Caco-2 (cell line): ENCODE data around the gene CYP2S1. TPM values are rescaled to one million over a fixed set of nuclear protein-coding genes. Genes with fewer than 3 reads are reported as not detected.
"Not testable (repeated sequence)": the region's sequence is repeated elsewhere in the genome, so short reads cannot be mapped to it uniquely, and the experiment has no call there.

Experiments used
- BruUV-seq: library from RNA; stranded (reverse); fragments of 400-500 nt; replicated peaks from 2 replicates; lab custom pipeline; 2021; lab: Mats Ljungman, UMichigan
- CTCF ChIA-PET: fragments of 300-600 bp; sonication (Branson Sonifier 250); formaldehyde crosslinking; loops from one replicate; lab custom pipeline; 2022; ENCODE audit warnings: antibody characterized with exemption; lab: Charles Lee
- POLR2A ChIA-PET: fragments of 300-600 bp; sonication (Branson Sonifier 250); formaldehyde crosslinking; loops from one replicate; lab custom pipeline; 2022; ENCODE audit warnings: antibody characterized with exemption; lab: Charles Lee
- DNase-seq, 2 experiments: peaks; one replicate each; pipeline versions ENCODE4 v3.0.0 to v3.0.0-alpha.2; 2020 to 2022
- H3K27me3 ChIP-seq: replicated peaks from 2 replicates; pipeline ENCODE4 v1.6.0; 2011; ENCODE audit warnings: low read length; ENCODE audit not compliant: control insufficient read depth, insufficient read depth
- H3K36me3 ChIP-seq: 2 replicates; pipeline ENCODE4 v1.5.1; 2011; ENCODE audit warnings: low read length; ENCODE audit not compliant: control insufficient read depth, insufficient read depth
- H3K4me1 ChIP-seq: fragments of 250-450 bp; sonication (Bioruptor Pico); 2 replicates; pipeline ENCODE4 v1.5.1; 2020; ENCODE audit warnings: mild to moderate bottlenecking
- H3K4me3 ChIP-seq: 2 replicates; pipeline ENCODE4 v1.5.1; 2011; ENCODE audit warnings: low read depth, mild to moderate bottlenecking, control low read depth, low read length
- H3K9me3 ChIP-seq: fragments of 250-450 bp; sonication (Bioruptor Pico); 2 replicates; pipeline ENCODE4 v1.5.1; 2020; ENCODE audit warnings: mild to moderate bottlenecking, moderate library complexity
- H3K27ac Mint-ChIP-seq: one replicate; pipeline ENCODE4 v1.8.0; 2022; ENCODE audit warnings: mixed read lengths; ENCODE audit not compliant: unreplicated experiment
- H3K27me3 Mint-ChIP-seq: one replicate; pipeline ENCODE4 v1.8.0; 2022; ENCODE audit warnings: mixed read lengths; ENCODE audit not compliant: insufficient read depth, unreplicated experiment
- H3K36me3 Mint-ChIP-seq: one replicate; pipeline ENCODE4 v1.8.0; 2022; ENCODE audit warnings: mild to moderate bottlenecking, mixed read lengths; ENCODE audit not compliant: insufficient read depth, unreplicated experiment
- H3K4me1 Mint-ChIP-seq: one replicate; pipeline ENCODE4 v1.8.0; 2022; ENCODE audit warnings: low read depth, mixed read lengths; ENCODE audit not compliant: unreplicated experiment
- H3K4me3 Mint-ChIP-seq: one replicate; pipeline ENCODE4 v1.8.0; 2022; ENCODE audit warnings: mild to moderate bottlenecking, moderate library complexity, mixed read lengths; ENCODE audit not compliant: unreplicated experiment
- H3K9me3 Mint-ChIP-seq: one replicate; pipeline ENCODE4 v1.8.0; 2022; ENCODE audit warnings: mixed read lengths; ENCODE audit not compliant: unreplicated experiment
- CTCF ChIP-seq, 2 experiments: fragments of 200-600 bp in 1 of 2; IDR thresholded peaks; 1 replicate in 1 of 2; 2 replicates in 1 of 2; pipeline versions ENCODE4 v1.5.1 to v1.8.0; 2011 to 2022; ENCODE audit warnings: antibody characterized with exemption in 1 of 2, control low read depth in 1 of 2, inconsistent platforms in 1 of 2, low read depth in 1 of 2, low read length in 1 of 2, mild to moderate bottlenecking in 1 of 2, moderate library complexity in 1 of 2; ENCODE audit not compliant: insufficient read depth in 1 of 2, severe bottlenecking in 1 of 2, unreplicated experiment in 1 of 2
- intact Hi-C: fragments of 100-400 bp; cut with micrococcal nuclease; formaldehyde crosslinking; loops from one replicate; pipeline ENCODE4 v1.10.0; 2022; ENCODE audit not compliant: unreplicated experiment
- total RNA-seq: library from RNA; stranded (reverse); gene quantifications from 2 replicates; pipeline ENCODE4 v1.2.3, GENCODE V29; 2022

CYP2S1 gene
- total RNA-seq, 1 experiment from 2014 or later, result 56.0 TPM

- no peak for TF ChIP-seq CTCF (IDR thresholded peaks at IDR 0.05; ENCODE audit: insufficient read depth in 1 of 2, low read depth in 1 of 2, low read length in 1 of 2, severe bottlenecking in 1 of 2, unreplicated experiment in 1 of 2)
- peak overlapping the region; percentile 87 for H3K4me3 Mint-ChIP-seq
- H3K4me1 Mint-ChIP-seq, result peaks cover 40% of the 10 kb centered on the region
- H3K4me3 ChIP-seq, result no peak overlapping the region
- no peaks in the 10 kb centered on the region for H3K27me3 Mint-ChIP-seq
- peaks cover under 1% of the 10 kb centered on the region; the same call in 1 of the 2 replicates for H3K9me3 ChIP-seq
- H3K36me3 ChIP-seq, result no peaks in the 10 kb centered on the region
- peak overlapping the region; percentile 96 for H3K27ac Mint-ChIP-seq
- no TSS peak for BruUV-seq
- peaks cover 45% of the 10 kb centered on the region for H3K36me3 Mint-ChIP-seq
- peaks cover 36% of the 10 kb centered on the region for H3K4me1 ChIP-seq
- DNase-seq, result no peak
- intact Hi-C loops, result no loop called here
- CTCF ChIA-PET, result interaction anchor here (1.0 to 1.6 kb wide), 2 partner anchors 30 to 88 kb away, joined by 3 to 6 read pairs; no protein-coding TSS in a partner anchor
- POLR2A ChIA-PET, result no interaction called here
- H3K27me3 ChIP-seq, result no peaks in the 10 kb centered on the region
- no peaks in the 10 kb centered on the region for H3K9me3 Mint-ChIP-seq
These were observed 18.6 kb upstream of the CYP2S1 start for GRCh38 chr19:41174297-41174928.

GRCh38 chr19:41175801-41176777 is 16.9 kb upstream of the CYP2S1 start:
- Mint-ChIP-seq H3K27ac (peak overlapping the region; percentile 96), H3K4me3 (peak overlapping the region; percentile 87), H3K4me1 (peaks cover 40% of the 10 kb centered on the region), H3K27me3 (no peaks in the 10 kb centered on the region), H3K9me3 (no peaks in the 10 kb centered on the region), H3K36me3 (peaks cover 38% of the 10 kb centered on the region)
- ChIA-PET CTCF (interaction anchor here (0.5 to 1.6 kb wide), 6 partner anchors 17 to 1205 kb away, joined by 3 to 6 read pairs (median 4); partner anchors contain the start of gene PSMC4), POLR2A (interaction anchor here (0.5 to 1.3 kb wide), 6 partner anchors 17 to 459 kb away, joined by 3 to 19 read pairs (median 5); partner anchors contain the start of genes COQ8B, CYP2S1, HNRNPUL1 and ITPKC)
- peak; percentile 96 to 97 for DNase-seq
- H3K9me3 ChIP-seq, result peaks cover 3% of the 10 kb centered on the region; the same call in 1 of the 2 replicates
- TF ChIP-seq CTCF (IDR thresholded peaks at IDR 0.05; ENCODE audit: insufficient read depth in 1 of 2, low read depth in 1 of 2, low read length in 1 of 2, severe bottlenecking in 1 of 2, unreplicated experiment in 1 of 2), result no peak
- no peaks in the 10 kb centered on the region for H3K36me3 ChIP-seq
- H3K4me1 ChIP-seq, result peaks cover 36% of the 10 kb centered on the region
- H3K27me3 ChIP-seq, result no peaks in the 10 kb centered on the region
- TSS peak; percentile 88 for BruUV-seq
- intact Hi-C loops, result loop anchor here (1.0 kb wide), 3 partner anchors 16 to 87 kb away; no protein-coding TSS in a partner anchor
- peak overlapping the region; percentile 39 for H3K4me3 ChIP-seq

- H3K27ac Mint-ChIP-seq, DNase-seq, POLR2A ChIA-PET, intact Hi-C loops, H3K4me3 ChIP-seq, H3K4me3 Mint-ChIP-seq, H3K36me3 ChIP-seq, H3K27me3 ChIP-seq, H3K27me3 Mint-ChIP-seq, CTCF ChIA-PET, H3K9me3 ChIP-seq, BruUV-seq, H3K9me3 Mint-ChIP-seq: not testable (repeated sequence)
- H3K36me3 Mint-ChIP-seq, result peaks cover 15% of the 10 kb centered on the region
- peaks cover 16% of the 10 kb centered on the region for H3K4me1 ChIP-seq
- peaks cover 28% of the 10 kb centered on the region for H3K4me1 Mint-ChIP-seq
These were observed 12.8 kb upstream of the CYP2S1 start for GRCh38 chr19:41180173-41180572.
